Measurements from ENCODE around the gene MAEA.

MAEA gene

DNA sequence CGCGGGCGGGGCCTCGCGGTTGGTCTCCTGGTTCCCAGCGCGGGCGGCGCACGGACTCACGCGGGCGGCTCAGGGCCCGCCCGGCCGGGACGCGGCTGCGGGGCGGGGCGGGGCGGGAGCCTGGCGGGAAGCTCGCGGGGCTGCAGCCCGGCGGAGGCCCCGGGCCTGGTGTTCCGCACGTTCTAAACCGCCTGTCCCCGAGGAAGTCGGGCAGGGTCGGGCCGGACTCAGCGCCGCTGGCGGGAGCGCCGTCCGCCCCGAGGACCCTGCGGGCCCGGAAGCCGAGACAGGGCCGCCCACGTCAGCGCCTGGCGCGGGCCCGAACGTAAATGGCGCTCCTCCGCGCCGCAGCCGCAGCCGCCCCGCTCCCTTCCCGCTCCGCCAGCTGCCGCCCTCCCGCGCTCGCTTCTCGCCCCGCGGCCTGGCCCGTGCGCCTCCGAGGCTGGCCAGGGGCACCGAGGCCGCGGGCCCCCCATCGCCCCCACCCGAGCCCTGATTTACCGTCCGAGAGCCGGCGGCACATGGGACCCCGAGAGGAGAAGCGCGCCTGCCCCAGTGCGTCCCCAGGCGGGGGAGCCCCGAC, 40.5 kb upstream of the MAEA start:
- in situ Hi-C loops (cut with HindIII; ENCODE audit: low sequenced_read_pairs), result no loop called here

DNA sequence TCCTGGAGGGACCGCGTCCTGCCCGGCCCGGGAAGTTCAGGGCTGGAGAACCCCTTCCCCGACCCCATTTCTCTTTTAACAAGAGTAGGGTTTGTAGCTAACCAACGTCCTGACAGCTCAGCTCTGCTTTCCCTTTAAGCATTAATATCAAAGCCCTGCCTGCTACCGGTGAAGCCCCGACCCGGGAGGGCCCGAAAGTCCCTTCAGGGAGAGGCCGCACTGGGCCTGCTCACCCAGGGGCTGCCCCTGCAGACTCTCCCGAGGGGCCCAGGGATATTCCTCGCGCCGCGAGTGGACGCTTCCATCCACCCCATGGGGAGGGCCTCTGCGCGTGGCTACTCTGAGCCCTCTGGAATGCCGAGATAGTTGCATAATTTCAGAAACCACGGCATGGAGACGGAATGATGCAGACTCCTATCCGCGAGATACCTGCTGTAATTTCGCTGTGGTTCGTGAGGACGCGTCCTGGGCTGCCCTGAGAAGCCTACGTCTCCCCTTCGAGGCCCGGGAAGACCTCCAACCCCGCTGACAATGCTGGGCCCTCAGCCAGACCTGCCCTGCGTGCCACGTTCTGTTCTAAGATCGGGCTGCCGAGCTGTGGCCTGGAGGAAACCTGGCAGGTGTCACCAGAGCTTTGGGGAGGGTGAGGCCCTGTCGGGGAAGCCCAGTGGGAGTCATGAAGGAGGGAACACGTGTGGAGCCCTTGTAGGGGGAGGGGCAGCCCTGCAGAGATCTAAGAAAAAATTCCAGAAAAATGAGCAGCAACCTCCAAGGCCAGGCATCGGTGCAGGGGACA, 39.8 kb upstream of the MAEA start:
- in situ Hi-C loops (cut with HindIII; ENCODE audit: low sequenced_read_pairs), result no loop called here

DNA sequence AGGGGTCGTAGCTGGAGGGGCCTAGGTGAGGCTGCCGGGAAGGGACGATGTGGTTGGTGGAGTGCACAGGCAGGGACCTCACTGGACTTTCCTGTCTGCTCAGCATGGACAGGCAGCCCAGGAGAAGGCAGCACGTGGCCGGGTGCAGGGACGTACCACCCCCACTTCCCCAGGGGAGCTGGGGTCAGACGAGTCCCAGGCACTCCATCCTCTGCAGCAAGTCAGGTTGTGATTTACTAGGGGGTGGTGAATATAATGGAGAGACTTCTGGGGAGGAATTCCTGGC, 39.2 kb upstream of the MAEA start:
- in situ Hi-C loops (cut with HindIII; ENCODE audit: low sequenced_read_pairs), result no loop called here

GRCh38 chr4:1250921-1251772, 38.5 kb upstream of the MAEA start:
- in situ Hi-C loops (cut with HindIII; ENCODE audit: low sequenced_read_pairs), result no loop called here

GRCh38 chr4:1251773-1252066, 38.0 kb upstream of the MAEA start:
- in situ Hi-C loops (cut with HindIII; ENCODE audit: low sequenced_read_pairs), result no loop called here

GRCh38 chr4:1252928-1253492, 36.7 kb upstream of the MAEA start:
- in situ Hi-C loops (cut with HindIII; ENCODE audit: low sequenced_read_pairs), result no loop called here

- in situ Hi-C loops (cut with HindIII; ENCODE audit: low sequenced_read_pairs), result no loop called here
Measured at GRCh38 chr4:1253831-1254230, 35.9 kb upstream of the MAEA start.

DNA sequence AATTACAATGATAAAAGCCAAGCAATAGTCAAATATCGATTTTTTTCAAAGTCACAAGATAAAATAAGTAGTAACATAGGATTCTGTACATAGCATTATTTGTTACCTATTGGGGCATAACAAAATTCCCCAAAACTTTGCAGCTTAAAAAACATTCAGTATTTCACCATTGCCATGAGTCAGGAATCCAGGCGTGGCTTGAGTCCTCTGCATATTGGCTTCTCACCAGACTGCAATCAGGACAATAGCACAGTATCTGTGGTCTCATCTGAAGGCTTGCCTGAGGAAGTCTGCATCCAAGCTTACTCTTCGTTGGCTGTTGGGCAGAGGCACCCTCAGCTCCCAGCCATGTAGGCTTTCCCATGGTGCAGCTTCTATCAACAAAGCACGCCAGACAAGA, 34.5 kb upstream of the MAEA start:
- in situ Hi-C loops (cut with HindIII; ENCODE audit: low sequenced_read_pairs), result no loop called here

- in situ Hi-C loops (cut with HindIII; ENCODE audit: low sequenced_read_pairs), result no loop called here
Measured at GRCh38 chr4:1255699-1256098, 34.0 kb upstream of the MAEA start.

- in situ Hi-C loops (cut with HindIII; ENCODE audit: low sequenced_read_pairs), result no loop called here
Measured at GRCh38 chr4:1258457-1258856, 31.2 kb upstream of the MAEA start.

DNA sequence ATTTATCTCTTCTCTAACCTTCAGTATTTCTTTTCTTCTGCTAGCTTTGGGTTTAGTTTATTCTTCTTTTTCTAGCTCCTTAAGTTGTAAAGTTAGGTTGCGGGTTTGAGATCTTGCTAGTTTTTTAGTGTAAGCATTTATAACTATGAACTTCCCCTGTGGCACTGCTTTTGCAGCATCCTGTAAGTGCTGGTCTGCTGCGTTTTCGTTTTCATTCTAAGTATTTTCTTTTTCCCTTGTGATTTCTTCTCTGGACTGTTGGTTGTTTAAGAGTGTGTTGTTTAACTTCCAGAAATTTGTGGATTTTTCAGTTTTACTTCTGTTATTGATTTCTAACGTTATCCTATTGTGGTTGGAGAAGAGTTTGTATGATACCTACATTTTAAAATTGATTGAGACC, 29.7 kb upstream of the MAEA start:
- in situ Hi-C loops (cut with HindIII; ENCODE audit: low sequenced_read_pairs), result no loop called here

DNA sequence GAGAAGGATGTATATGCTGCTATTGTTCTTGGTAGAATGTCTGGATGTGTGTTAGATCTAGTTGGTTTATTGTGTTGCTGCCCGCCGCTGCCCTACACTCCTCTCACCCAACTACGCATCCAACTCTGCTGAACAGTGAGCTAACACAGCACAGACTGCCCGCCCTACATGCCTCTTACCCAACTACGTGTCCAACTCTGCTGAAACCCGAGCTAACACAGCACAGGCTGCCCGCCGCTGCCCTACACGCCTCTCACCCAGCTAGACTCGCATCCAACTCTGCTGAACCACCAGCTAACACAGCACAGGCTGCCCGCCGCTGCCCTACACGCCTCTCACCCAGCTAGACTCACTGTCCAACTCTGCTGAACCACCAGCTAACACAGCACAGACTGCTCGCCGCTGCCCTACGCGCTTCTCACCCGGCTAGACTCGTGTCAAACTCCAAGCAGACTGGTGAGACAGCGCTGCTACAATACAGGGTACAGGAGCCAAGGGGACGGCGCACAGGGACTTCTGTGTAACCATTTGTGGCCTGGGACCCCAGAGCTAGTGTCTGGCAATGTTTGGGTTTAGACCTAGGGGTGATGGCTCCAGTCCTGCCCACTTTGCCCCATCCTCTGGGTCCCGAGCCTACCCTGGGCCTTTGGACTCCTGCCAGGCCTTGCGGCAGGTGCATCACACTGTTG, 29.1 kb upstream of the MAEA start:
- in situ Hi-C loops (cut with HindIII; ENCODE audit: low sequenced_read_pairs), result no loop called here

DNA sequence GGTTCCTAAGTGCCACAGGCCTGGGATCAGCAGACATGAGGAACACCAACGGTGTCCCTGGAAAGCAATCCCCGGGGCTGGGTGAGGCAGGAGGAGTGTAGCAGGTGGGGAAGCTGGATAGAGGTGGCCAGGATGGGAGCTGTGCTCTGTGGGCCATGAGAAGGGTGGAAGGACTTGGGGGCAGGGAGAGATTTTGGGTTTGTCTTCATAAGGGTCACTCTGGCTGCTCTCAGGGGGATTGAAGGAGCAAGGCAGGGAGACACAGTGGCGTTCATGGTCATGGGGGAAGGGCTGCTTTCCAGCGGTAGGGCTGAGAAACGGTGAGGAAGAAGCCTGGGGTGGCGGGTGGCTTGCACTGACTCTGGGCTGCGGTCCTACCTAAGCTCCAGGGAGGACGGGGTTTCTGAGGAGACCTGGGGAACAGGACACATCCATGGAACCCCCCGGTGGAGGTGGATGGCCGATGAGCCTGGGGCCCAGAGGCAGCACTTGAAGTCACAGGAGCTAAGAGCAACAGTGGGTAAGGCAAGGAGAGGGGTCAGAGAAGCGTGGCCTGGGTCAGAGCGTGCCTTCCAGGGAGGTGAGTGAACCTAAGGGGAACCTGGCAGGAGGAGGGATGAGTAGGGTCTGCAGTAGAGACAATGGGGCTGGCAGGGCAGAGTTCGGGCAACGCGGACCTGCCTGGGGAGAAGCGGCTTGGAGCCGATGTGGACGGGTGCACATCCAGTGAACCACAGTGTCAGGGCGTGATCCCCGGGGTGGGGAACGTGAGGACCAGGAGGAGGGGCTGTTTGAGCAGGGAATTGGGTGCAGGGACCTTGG, 28.4 kb upstream of the MAEA start:
- in situ Hi-C loops (cut with HindIII; ENCODE audit: low sequenced_read_pairs), result no loop called here

GRCh38 chr4:1264942-1265341, 24.7 kb upstream of the MAEA start:
- in situ Hi-C loops (cut with HindIII; ENCODE audit: low sequenced_read_pairs), result no loop called here

GRCh38 chr4:1265351-1265750, 24.3 kb upstream of the MAEA start:
- in situ Hi-C loops (cut with HindIII; ENCODE audit: low sequenced_read_pairs), result no loop called here

- in situ Hi-C loops (cut with HindIII; ENCODE audit: low sequenced_read_pairs), result no loop called here
Measured at GRCh38 chr4:1266881-1267763, 22.6 kb upstream of the MAEA start.

GRCh38 chr4:1269209-1269608, 20.5 kb upstream of the MAEA start:
- in situ Hi-C loops (cut with HindIII; ENCODE audit: low sequenced_read_pairs), result no loop called here

- in situ Hi-C loops (cut with HindIII; ENCODE audit: low sequenced_read_pairs), result no loop called here
Measured at GRCh38 chr4:1271686-1272085, 18.0 kb upstream of the MAEA start.

DNA sequence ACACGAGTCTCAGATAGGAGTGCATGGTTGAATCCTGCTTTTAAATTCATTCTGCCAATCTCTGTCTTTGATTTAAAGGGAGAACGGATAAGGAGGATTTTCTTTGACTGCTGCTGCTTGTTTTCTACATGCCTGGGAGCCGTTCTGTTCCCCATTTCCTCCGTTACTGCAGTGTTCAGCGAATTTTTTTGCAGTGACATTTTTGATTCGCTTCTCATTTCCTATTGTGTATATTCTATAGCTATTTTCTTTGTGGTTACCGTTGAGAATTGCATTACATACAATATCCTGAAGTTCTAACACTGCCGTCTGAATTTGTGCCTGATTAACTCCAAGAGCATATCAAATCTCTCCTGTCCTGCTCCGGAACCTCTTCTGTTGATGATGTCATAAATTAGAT, 14.8 kb upstream of the MAEA start:
- in situ Hi-C loops (cut with HindIII; ENCODE audit: low sequenced_read_pairs), result no loop called here

DNA sequence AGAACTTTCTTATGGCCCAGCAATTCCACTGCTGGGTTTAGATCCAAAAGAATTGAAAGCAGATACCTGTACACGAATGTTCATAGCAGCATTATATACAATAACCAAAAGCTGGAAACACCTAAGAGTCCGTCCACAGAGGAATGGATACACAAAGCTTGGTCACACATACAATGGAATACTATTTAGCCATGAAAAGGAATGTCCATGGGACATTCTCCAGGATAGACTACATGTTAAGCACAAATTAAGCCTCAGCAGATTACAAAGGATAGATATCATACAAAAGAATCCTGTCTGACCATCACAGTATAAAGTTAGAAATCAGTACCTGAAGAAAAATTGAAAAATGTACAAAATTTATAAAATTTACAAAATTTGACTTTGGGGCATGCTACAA, 12.7 kb upstream of the MAEA start:
- in situ Hi-C loops (cut with HindIII; ENCODE audit: low sequenced_read_pairs), result no loop called here
